H9 (cell line): Measurements from ENCODE around the gene ITSN2. TPM values are rescaled to one million over a fixed set of nuclear protein-coding genes. Genes with fewer than 3 reads are reported as not detected.
A peak's percentile ranks its signal among the peaks of the same experiment; 100 is the strongest.

Source experiments
- DNase-seq: peaks from one replicate; pipeline ENCODE4 v3.0.0-alpha.2; 2017
- H2AFZ ChIP-seq: one replicate; pipeline ENCODE4 v1.6.1; 2013; ENCODE audit warnings: mild to moderate bottlenecking, low read length, control low read depth, moderate library complexity
- H2AK5ac ChIP-seq: 2 replicates; pipeline ENCODE4 v1.6.1; 2013; ENCODE audit warnings: low read length, control low read depth, mixed read lengths; ENCODE audit not compliant: insufficient read length
- H2BK120ac ChIP-seq: one replicate; pipeline ENCODE4 v1.6.1; 2013; ENCODE audit warnings: low read depth, mild to moderate bottlenecking, low read length, control low read depth, inconsistent platforms; ENCODE audit not compliant: poor library complexity, severe bottlenecking
- H2BK12ac ChIP-seq: 2 replicates; pipeline ENCODE4 v1.6.1; 2013; ENCODE audit warnings: low read length, control low read depth, mixed read lengths, low read depth; ENCODE audit not compliant: insufficient read length
- H2BK15ac ChIP-seq: 2 replicates; pipeline ENCODE4 v1.6.1; 2013; ENCODE audit warnings: low read depth, low read length, control low read depth
- H2BK20ac ChIP-seq: one replicate; pipeline ENCODE4 v1.6.1; 2013; ENCODE audit warnings: low read depth, mild to moderate bottlenecking, low read length, control low read depth, inconsistent platforms; ENCODE audit not compliant: poor library complexity, severe bottlenecking
- H2BK5ac ChIP-seq: 2 replicates; pipeline ENCODE4 v1.6.1; 2013; ENCODE audit warnings: low read length, control low read depth, mixed read lengths; ENCODE audit not compliant: insufficient read length
- H3K14ac ChIP-seq: 2 replicates; pipeline ENCODE4 v1.6.1; 2013; ENCODE audit warnings: low read length, control low read depth; ENCODE audit not compliant: insufficient read depth
- H3K18ac ChIP-seq: 2 replicates; pipeline ENCODE4 v1.6.1; 2013; ENCODE audit warnings: low read depth, mild to moderate bottlenecking, mixed read lengths, low read length, control low read depth; ENCODE audit not compliant: insufficient read length
- H3K23ac ChIP-seq: 2 replicates; pipeline ENCODE4 v1.6.1; 2013; ENCODE audit warnings: low read length, control low read depth, mixed read lengths, low read depth; ENCODE audit not compliant: insufficient read length
- H3K23me2 ChIP-seq: 2 replicates; pipeline ENCODE4 v1.6.1; 2013; ENCODE audit warnings: low read depth, mild to moderate bottlenecking, mixed read lengths, low read length, control low read depth; ENCODE audit not compliant: insufficient read length, poor library complexity, severe bottlenecking
- H3K27ac ChIP-seq: 2 replicates; pipeline ENCODE4 v1.5.1; 2013; ENCODE audit warnings: low read length, control low read depth, mixed read lengths, low read depth; ENCODE audit not compliant: insufficient read length
- H3K27me3 ChIP-seq: 2 replicates; pipeline ENCODE4 v1.6.1; 2013; ENCODE audit warnings: low read length, control low read depth, inconsistent platforms; ENCODE audit not compliant: insufficient read depth
- H3K4ac ChIP-seq: 2 replicates; pipeline ENCODE4 v1.6.1; 2013; ENCODE audit warnings: low read depth, mild to moderate bottlenecking, control low read depth, inconsistent platforms, low read length, moderate library complexity
- H3K4me1 ChIP-seq: 2 replicates; pipeline ENCODE4 v1.6.1; 2013; ENCODE audit warnings: low read length, control low read depth, inconsistent platforms; ENCODE audit not compliant: insufficient read depth
- H3K4me2 ChIP-seq: 2 replicates; pipeline ENCODE4 v1.6.1; 2013; ENCODE audit warnings: low read length, control low read depth, mixed read lengths; ENCODE audit not compliant: insufficient read length, insufficient read depth
- H3K56ac ChIP-seq: 2 replicates; pipeline ENCODE4 v1.6.1; 2013; ENCODE audit warnings: low read depth, mild to moderate bottlenecking, mixed read lengths, low read length, control low read depth; ENCODE audit not compliant: insufficient read length
- H3K79me1 ChIP-seq: 2 replicates; pipeline ENCODE4 v1.6.1; 2013; ENCODE audit warnings: low read depth, mild to moderate bottlenecking, moderate library complexity, low read length, control low read depth, inconsistent platforms; ENCODE audit not compliant: insufficient read depth, poor library complexity, severe bottlenecking
- H3K79me2 ChIP-seq: 2 replicates; pipeline ENCODE4 v1.6.1; 2013; ENCODE audit warnings: low read length, control low read depth, inconsistent platforms; ENCODE audit not compliant: insufficient read depth
- H3K9ac ChIP-seq: 2 replicates; pipeline ENCODE4 v1.6.1; 2013; ENCODE audit warnings: low read length, control low read depth, mixed read lengths; ENCODE audit not compliant: insufficient read length; ENCODE audit errors: extremely low read depth
- H3K9me3 ChIP-seq: one replicate; pipeline ENCODE4 v1.6.1; 2013; ENCODE audit warnings: low read depth, low read length, inconsistent platforms; ENCODE audit not compliant: control insufficient read depth
- H3T11ph ChIP-seq: one replicate; pipeline ENCODE4 v1.6.1; 2013; ENCODE audit warnings: mild to moderate bottlenecking, low read length, control low read depth, inconsistent platforms
- H4K20me1 ChIP-seq: one replicate; pipeline ENCODE4 v1.6.1; 2013; ENCODE audit not compliant: control insufficient read depth, insufficient read length, insufficient read depth
- H4K5ac ChIP-seq: 2 replicates; pipeline ENCODE4 v1.6.1; 2013; ENCODE audit warnings: low read depth, mild to moderate bottlenecking, mixed read lengths, low read length, control low read depth; ENCODE audit not compliant: insufficient read length
- H4K8ac ChIP-seq: replicated peaks from 2 replicates; pipeline ENCODE4 v1.6.1; 2013; ENCODE audit warnings: low read length, control low read depth, mixed read lengths, low read depth; ENCODE audit not compliant: insufficient read length
- H4K91ac ChIP-seq: 2 replicates; pipeline ENCODE4 v1.6.1; 2013; ENCODE audit warnings: low read depth, mild to moderate bottlenecking, moderate library complexity, mixed read lengths, low read length, control low read depth; ENCODE audit not compliant: insufficient read length
- H3K27ac Mint-ChIP-seq, 3 experiments: 2 replicates in 2 of 3; 3 replicates in 1 of 3; pipeline ENCODE4 v1.8.0; 2020 to 2021; ENCODE audit warnings: mixed read lengths in 3 of 3, mild to moderate bottlenecking in 1 of 3, moderate library complexity in 1 of 3
- H3K27me3 Mint-ChIP-seq: 2 replicates; pipeline ENCODE4 v1.8.0; 2021; ENCODE audit warnings: low read depth, mild to moderate bottlenecking, moderate library complexity, mixed read lengths
- H3K36me3 Mint-ChIP-seq, 3 experiments: 2 replicates in 2 of 3; 3 replicates in 1 of 3; pipeline ENCODE4 v1.8.0; 2020 to 2021; ENCODE audit warnings: low read depth in 3 of 3, mixed read lengths in 3 of 3; ENCODE audit not compliant: insufficient read depth in 1 of 3
- H3K4me1 Mint-ChIP-seq, 2 experiments: 2 replicates each; pipeline ENCODE4 v1.8.0; 2020; ENCODE audit warnings: mixed read lengths in 2 of 2
- H3K4me3 Mint-ChIP-seq, 2 experiments: 2 replicates in 1 of 2; 3 replicates in 1 of 2; pipeline ENCODE4 v1.8.0; 2020 to 2021; ENCODE audit warnings: mild to moderate bottlenecking in 2 of 2, mixed read lengths in 2 of 2, moderate library complexity in 1 of 2
- H3K9me3 Mint-ChIP-seq, 2 experiments: 2 replicates in 1 of 2; 3 replicates in 1 of 2; pipeline ENCODE4 v1.8.0; 2020; ENCODE audit warnings: mild to moderate bottlenecking in 2 of 2, mixed read lengths in 2 of 2, moderate library complexity in 1 of 2
- WGBS: extraction: QIAGEN DNeasy Blood & Tissue Kit; methylation state at CpG from one replicate; pipeline ENCODE4 v1.1.7; 2013; ENCODE audit warnings: missing lambda C conversion rate, low lambda C conversion rate, mixed read lengths; ENCODE audit not compliant: insufficient read length; ENCODE audit errors: extremely low coverage; 5-methylcytosine and 5-hydroxymethylcytosine counted together
- total RNA-seq: library from RNA; stranded (reverse); gene quantifications from 2 replicates; pipeline ENCODE4 v1.2.1, GENCODE V29; 2021
- TF ChIP-seq, protein P1 (sequence below): fragments of 200-600 bp; sonication (generic); conservative IDR thresholded peaks from 3 replicates; pipeline ENCODE4 v1.8.0; 2021; ENCODE audit warnings: antibody characterized with exemption, mild to moderate bottlenecking

The ITSN2 gene
- total RNA-seq, 1 experiment from 2014 or later, result 17.0 TPM

DNA sequence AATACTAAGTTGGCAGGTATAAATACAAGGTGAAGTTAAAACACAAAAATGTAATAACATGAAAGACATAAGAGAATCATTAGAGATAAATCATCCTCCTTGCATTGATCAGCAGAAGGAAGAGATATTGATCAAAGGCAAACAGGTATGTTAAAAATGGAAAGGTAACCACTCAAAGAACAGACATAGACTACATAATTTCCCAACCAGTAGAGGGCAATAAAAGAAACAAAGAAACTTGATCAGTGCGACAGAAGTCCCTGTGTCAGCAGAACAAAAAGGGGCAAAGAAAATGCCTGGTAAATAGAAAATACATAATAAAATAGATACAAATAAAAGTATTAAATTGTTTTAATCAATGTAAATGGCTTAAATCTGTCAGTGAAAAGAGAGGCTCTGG lies 131.9 kb downstream of the ITSN2 start:
- H3K36me3 Mint-ChIP-seq, result no peaks in the 10 kb centered on the region
- Histone ChIP-seq H3K27ac (no peak overlapping the region), H3K23me2 (no peaks in the 10 kb centered on the region), H3K27me3 (no peaks in the 10 kb centered on the region), H2BK12ac (no peak overlapping the region), H2BK5ac (no peak overlapping the region), H3K56ac (no peak overlapping the region), H3K4me1 (no peaks in the 10 kb centered on the region; the same call in 1 of the 2 replicates), H3K9me3 (no peaks in the 10 kb centered on the region), H4K20me1 (no peaks in the 10 kb centered on the region), H3K14ac (no peak overlapping the region), H2AFZ (no peak overlapping the region), H3K9ac (no peak overlapping the region), H3K4me2 (no peak overlapping the region), H2AK5ac (no peak overlapping the region), H3K79me2 (no peaks in the 10 kb centered on the region), H2BK15ac (no peak overlapping the region), H4K8ac (no peak overlapping the region), H2BK120ac (no peak overlapping the region), H3K79me1 (no peaks in the 10 kb centered on the region), H3T11ph (no peak overlapping the region), H3K4ac (no peak overlapping the region), H2BK20ac (no peak overlapping the region), H3K18ac (no peak overlapping the region), H4K91ac (no peak overlapping the region), H3K23ac (no peak overlapping the region), H4K5ac (no peak overlapping the region)
- no CpG with 5 or more reads among the region's 1 CpG for WGBS
- no peak overlapping the region for H3K27ac Mint-ChIP-seq
- no peak overlapping the region for H3K4me3 Mint-ChIP-seq
- TF ChIP-seq, protein P1, sequence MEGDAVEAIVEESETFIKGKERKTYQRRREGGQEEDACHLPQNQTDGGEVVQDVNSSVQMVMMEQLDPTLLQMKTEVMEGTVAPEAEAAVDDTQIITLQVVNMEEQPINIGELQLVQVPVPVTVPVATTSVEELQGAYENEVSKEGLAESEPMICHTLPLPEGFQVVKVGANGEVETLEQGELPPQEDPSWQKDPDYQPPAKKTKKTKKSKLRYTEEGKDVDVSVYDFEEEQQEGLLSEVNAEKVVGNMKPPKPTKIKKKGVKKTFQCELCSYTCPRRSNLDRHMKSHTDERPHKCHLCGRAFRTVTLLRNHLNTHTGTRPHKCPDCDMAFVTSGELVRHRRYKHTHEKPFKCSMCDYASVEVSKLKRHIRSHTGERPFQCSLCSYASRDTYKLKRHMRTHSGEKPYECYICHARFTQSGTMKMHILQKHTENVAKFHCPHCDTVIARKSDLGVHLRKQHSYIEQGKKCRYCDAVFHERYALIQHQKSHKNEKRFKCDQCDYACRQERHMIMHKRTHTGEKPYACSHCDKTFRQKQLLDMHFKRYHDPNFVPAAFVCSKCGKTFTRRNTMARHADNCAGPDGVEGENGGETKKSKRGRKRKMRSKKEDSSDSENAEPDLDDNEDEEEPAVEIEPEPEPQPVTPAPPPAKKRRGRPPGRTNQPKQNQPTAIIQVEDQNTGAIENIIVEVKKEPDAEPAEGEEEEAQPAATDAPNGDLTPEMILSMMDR, result peak; percentile 53
- no peaks in the 10 kb centered on the region for H3K27me3 Mint-ChIP-seq
- H3K9me3 Mint-ChIP-seq, result no peaks in the 10 kb centered on the region
- no peak for DNase-seq
- H3K4me1 Mint-ChIP-seq, result no peaks in the 10 kb centered on the region
